Tibial nerve (tissue), 4 donors: ENCODE results near the gene ATP1A4. TPM values are rescaled to one million over a fixed set of nuclear protein-coding genes. Genes with fewer than 3 reads are reported as not detected.

Experiments used
- DNase-seq, 2 donors: peaks; one replicate each; pipeline ENCODE4 v3.0.0-alpha.2; 2019; ENCODE audit warnings: low spot score in 2 of 2
- H3K27ac ChIP-seq, 4 donors: fragments of 200-600 bp; sonication (generic) in 3 of 4; one replicate each; pipeline ENCODE4 v1.5.1; 2017 to 2019; ENCODE audit warnings: mild to moderate bottlenecking in 1 of 4
- H3K27me3 ChIP-seq, 2 donors: fragments of 200-600 bp; sonication (generic) in 1 of 2; one replicate each; pipeline versions ENCODE4 v1.5.1 to v1.6.0; 2017 to 2019
- H3K36me3 ChIP-seq, 3 donors: fragments of 200-600 bp; sonication (generic); one replicate each; pipeline ENCODE4 v1.5.1; 2018 to 2019
- H3K4me1 ChIP-seq, 4 donors: fragments of 200-600 bp; sonication (generic) in 3 of 4; one replicate each; pipeline ENCODE4 v1.5.1; 2017 to 2019
- H3K4me3 ChIP-seq, 4 donors: fragments of 200-600 bp; sonication (generic) in 3 of 4; one replicate each; pipeline ENCODE4 v1.5.1; 2017 to 2019; ENCODE audit warnings: mild to moderate bottlenecking in 1 of 4, moderate library complexity in 1 of 4
- H3K9me3 ChIP-seq, 4 donors: fragments of 200-600 bp; sonication (generic) in 3 of 4; one replicate each; pipeline ENCODE4 v1.5.1; 2017 to 2019
- EP300 ChIP-seq, 2 donors: sonication (generic); formaldehyde crosslinking; IDR thresholded peaks; one replicate each; pipeline ENCODE4 v1.6.1; 2017; ENCODE audit warnings: antibody characterized with exemption in 2 of 2, mild to moderate bottlenecking in 1 of 2
- POLR2A ChIP-seq, 2 donors: fragments of 450-650 bp; IDR thresholded peaks; one replicate each; pipeline ENCODE4 v1.6.1; 2017; ENCODE audit warnings: antibody characterized with exemption in 2 of 2, mild to moderate bottlenecking in 2 of 2, moderate library complexity in 2 of 2
- WGBS, 2 donors: methylation state at CpG; one replicate each; pipeline ENCODE4 v1.1.5; 2018; 5-methylcytosine and 5-hydroxymethylcytosine counted together
- total RNA-seq, 4 donors: library from RNA; depleted of rRNA; stranded (reverse); fragments of >200 nt; gene quantifications; one replicate each; pipeline ENCODE4 v1.1.0, GENCODE V29; 2016
- TF ChIP-seq, protein P1 (sequence below), 5 experiments: fragments of 200-600 bp in 3 of 5; fragments of 450-650 bp in 2 of 5; sonication (generic) in 3 of 5; IDR thresholded peaks; one replicate each; pipeline ENCODE4 v1.5.1; 2016 to 2019; ENCODE audit warnings: antibody characterized with exemption in 5 of 5, mild to moderate bottlenecking in 3 of 5, moderate library complexity in 2 of 5

The ATP1A4 gene
- total RNA-seq, 4 donors from 2014 or later: 0.90 to 5.0 (median 2.1) TPM

DNA sequence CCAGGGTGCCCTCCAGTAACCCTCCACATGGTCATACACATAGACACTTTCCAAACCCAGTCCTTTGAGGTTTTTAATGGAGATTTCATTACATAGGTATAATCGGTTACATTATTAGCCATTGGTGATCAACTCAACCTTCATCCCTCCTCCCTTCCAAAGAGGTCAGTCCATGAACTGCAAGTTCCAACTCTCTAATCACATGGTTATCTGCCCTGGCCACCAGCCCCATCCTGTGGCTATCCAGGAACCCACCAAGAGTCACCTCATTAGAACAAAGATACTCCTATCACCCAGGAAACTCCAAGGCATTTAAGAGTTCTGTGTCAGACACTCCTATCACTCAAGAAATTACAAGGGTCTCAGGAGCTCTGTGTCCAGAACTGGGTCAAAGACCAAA is 12.2 kb downstream of the ATP1A4 start:
- no peaks in the 10 kb centered on the region for H3K27me3 ChIP-seq
- H3K36me3 ChIP-seq: no peaks in the 10 kb centered on the region
- no peak overlapping the region for H3K27ac ChIP-seq
- 96 to 100% methylated on average over 1 of the region's 1 CpG for WGBS, 2 donors
- H3K9me3 ChIP-seq: no peaks in the 10 kb centered on the region
- DNase-seq: no peak
- TF ChIP-seq, protein P1, sequence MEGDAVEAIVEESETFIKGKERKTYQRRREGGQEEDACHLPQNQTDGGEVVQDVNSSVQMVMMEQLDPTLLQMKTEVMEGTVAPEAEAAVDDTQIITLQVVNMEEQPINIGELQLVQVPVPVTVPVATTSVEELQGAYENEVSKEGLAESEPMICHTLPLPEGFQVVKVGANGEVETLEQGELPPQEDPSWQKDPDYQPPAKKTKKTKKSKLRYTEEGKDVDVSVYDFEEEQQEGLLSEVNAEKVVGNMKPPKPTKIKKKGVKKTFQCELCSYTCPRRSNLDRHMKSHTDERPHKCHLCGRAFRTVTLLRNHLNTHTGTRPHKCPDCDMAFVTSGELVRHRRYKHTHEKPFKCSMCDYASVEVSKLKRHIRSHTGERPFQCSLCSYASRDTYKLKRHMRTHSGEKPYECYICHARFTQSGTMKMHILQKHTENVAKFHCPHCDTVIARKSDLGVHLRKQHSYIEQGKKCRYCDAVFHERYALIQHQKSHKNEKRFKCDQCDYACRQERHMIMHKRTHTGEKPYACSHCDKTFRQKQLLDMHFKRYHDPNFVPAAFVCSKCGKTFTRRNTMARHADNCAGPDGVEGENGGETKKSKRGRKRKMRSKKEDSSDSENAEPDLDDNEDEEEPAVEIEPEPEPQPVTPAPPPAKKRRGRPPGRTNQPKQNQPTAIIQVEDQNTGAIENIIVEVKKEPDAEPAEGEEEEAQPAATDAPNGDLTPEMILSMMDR (IDR thresholded peaks at IDR 0.05): no peak
- TF ChIP-seq POLR2A (IDR thresholded peaks at IDR 0.05) (no peak), EP300 (IDR thresholded peaks at IDR 0.05) (no peak)
- no peak overlapping the region for H3K4me3 ChIP-seq
- H3K4me1 ChIP-seq: peaks cover 0 to 9% (median 0%) of the 10 kb centered on the region in 4 donors

DNA sequence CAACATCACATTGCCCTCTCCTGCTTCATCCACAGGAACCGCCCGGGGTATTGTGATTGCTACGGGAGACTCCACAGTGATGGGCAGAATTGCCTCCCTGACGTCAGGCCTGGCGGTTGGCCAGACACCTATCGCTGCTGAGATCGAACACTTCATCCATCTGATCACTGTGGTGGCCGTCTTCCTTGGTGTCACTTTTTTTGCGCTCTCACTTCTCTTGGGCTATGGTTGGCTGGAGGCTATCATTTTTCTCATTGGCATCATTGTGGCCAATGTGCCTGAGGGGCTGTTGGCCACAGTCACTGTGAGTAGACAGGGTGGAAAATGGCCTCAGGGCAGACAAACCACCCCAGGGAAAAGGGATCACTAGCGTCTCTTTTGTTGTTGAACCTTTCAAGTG is 12.7 kb downstream of the ATP1A4 start:
- Histone ChIP-seq H3K27me3 (no peaks in the 10 kb centered on the region), H3K4me3 (no peak overlapping the region), H3K9me3 (no peaks in the 10 kb centered on the region), H3K36me3 (no peaks in the 10 kb centered on the region), H3K27ac (no peak overlapping the region), H3K4me1 (peaks cover 0 to 9% (median 0%) of the 10 kb centered on the region in 4 donors)
- no peak for DNase-seq
- TF ChIP-seq POLR2A (IDR thresholded peaks at IDR 0.05) (no peak), EP300 (IDR thresholded peaks at IDR 0.05) (no peak)
- TF ChIP-seq, protein P1 (IDR thresholded peaks at IDR 0.05): no peak
- 89 to 91% methylated on average over 10 of the region's 10 CpGs for WGBS, 2 donors

DNA sequence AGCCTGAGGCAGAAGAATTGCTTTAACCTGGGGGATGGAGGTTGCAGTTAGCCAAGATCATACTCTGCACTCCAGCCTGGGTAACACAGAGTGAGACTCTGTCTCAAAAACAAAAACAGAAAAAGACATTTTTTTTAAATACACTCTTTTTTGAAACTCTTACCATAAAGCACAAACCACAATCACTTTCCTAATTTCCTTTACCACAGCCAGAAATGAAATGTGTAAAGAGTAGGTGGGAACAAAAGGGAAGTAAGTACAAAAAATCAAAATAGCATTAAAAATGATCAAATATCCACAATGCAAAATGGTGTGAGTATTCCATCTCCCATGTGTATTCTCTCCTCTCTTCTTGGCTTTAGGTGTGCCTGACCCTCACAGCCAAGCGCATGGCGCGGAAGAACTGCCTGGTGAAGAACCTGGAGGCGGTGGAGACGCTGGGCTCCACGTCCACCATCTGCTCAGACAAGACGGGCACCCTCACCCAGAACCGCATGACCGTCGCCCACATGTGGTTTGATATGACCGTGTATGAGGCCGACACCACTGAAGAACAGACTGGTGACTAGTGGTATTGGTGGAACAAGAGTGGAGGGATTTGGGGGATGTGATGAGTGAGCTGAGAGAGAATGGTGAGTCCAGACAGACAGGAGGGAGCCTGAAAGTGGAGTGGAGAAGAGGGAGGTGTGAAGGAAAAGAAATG is 14.9 kb downstream of the ATP1A4 start:
- no peaks in the 10 kb centered on the region for H3K36me3 ChIP-seq
- H3K27me3 ChIP-seq: no peaks in the 10 kb centered on the region
- no peak overlapping the region for H3K27ac ChIP-seq
- DNase-seq: no peak
- no peaks in the 10 kb centered on the region for H3K9me3 ChIP-seq
- no peak for TF ChIP-seq POLR2A (IDR thresholded peaks at IDR 0.05)
- TF ChIP-seq, protein P1 (IDR thresholded peaks at IDR 0.05): no peak
- TF ChIP-seq EP300 (IDR thresholded peaks at IDR 0.05): no peak
- no peak overlapping the region for H3K4me3 ChIP-seq
- 81 to 88% methylated on average over 12 of the region's 12 CpGs for WGBS, 2 donors
- peaks cover 0 to 15% (median 0%) of the 10 kb centered on the region in 4 donors for H3K4me1 ChIP-seq

DNA sequence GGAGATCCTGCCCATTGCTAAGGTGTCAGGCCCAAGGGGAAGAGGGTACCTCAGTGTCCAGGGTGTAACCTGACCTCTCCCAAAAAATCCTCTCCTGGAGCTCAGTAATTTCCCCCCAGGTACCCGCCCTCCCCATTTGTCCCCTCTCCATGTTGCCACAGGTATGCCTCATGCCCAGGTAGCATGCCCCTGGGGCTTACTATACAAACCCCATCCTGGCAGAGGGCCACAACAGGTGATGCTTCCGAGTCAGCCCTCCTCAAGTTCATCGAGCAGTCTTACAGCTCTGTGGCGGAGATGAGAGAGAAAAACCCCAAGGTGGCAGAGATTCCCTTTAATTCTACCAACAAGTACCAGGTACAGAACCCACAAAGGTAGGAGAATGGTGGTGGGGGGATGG is 15.7 kb downstream of the ATP1A4 start:
- WGBS, 2 donors: 95 to 100% methylated on average over 4 of the region's 4 CpGs
- H3K9me3 ChIP-seq: no peaks in the 10 kb centered on the region
- no peak for TF ChIP-seq POLR2A (IDR thresholded peaks at IDR 0.05)
- no peak for TF ChIP-seq EP300 (IDR thresholded peaks at IDR 0.05)
- TF ChIP-seq, protein P1 (IDR thresholded peaks at IDR 0.05): no peak
- no peak for DNase-seq
- H3K4me3 ChIP-seq: no peak overlapping the region
- no peaks in the 10 kb centered on the region for H3K36me3 ChIP-seq
- no peak overlapping the region for H3K27ac ChIP-seq
- H3K27me3 ChIP-seq: no peaks in the 10 kb centered on the region
- peaks cover 0 to 12% (median 0%) of the 10 kb centered on the region in 4 donors for H3K4me1 ChIP-seq

DNA sequence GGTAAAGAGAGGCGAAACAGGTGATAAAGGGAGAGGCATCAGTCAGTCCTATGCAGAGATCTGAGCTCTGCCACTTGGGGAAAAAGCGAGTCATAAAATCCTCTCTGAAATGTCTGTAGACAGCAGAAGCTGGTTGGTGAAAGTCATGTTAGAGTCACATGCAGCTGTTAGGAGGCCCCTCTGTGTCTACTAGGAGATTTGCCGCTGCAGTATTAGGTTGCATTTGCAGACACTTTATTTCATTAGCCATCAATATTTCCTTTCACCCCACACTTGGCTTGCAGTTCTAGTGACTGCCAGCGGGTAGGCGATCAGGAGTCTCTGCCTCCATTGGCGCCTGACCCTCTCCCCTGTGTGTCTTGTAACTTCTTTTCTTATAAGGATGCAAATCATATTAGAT is 16.2 kb downstream of the ATP1A4 start:
- Histone ChIP-seq H3K4me3 (no peak overlapping the region), H3K4me1 (peaks cover 0 to 6% (median 0%) of the 10 kb centered on the region in 4 donors), H3K9me3 (no peaks in the 10 kb centered on the region), H3K27ac (no peak overlapping the region), H3K27me3 (no peaks in the 10 kb centered on the region), H3K36me3 (no peaks in the 10 kb centered on the region)
- no peak for TF ChIP-seq POLR2A (IDR thresholded peaks at IDR 0.05)
- TF ChIP-seq, protein P1 (IDR thresholded peaks at IDR 0.05): no peak
- TF ChIP-seq EP300 (IDR thresholded peaks at IDR 0.05): no peak
- no peak for DNase-seq
- 90 to 95% methylated on average over 6 of the region's 6 CpGs for WGBS, 2 donors
